K562 (cell line): ENCODE measurements around the gene FBLN2. TPM values are rescaled to one million over a fixed set of nuclear protein-coding genes. Genes with fewer than 3 reads are reported as not detected.

ENCODE experiments used
- CAMTA2 ChIP-seq: fragments of 250-450 bp; sonication (Bioruptor Pico); conservative IDR thresholded peaks from 2 replicates; pipeline ENCODE4 v1.5.1; 2022
- CREM ChIP-seq: IDR thresholded peaks from 2 replicates; pipeline ENCODE4 v1.6.1; 2014; ENCODE audit warnings: antibody characterized with exemption, low read depth
- ETV5 ChIP-seq: sonication (generic); formaldehyde crosslinking; IDR thresholded peaks from 2 replicates; pipeline ENCODE4 v1.4.0; 2020; ENCODE audit warnings: low read depth, mild to moderate bottlenecking, missing genetic modification reagents
- KDM4B ChIP-seq, 2 experiments: fragments of 450-650 bp in 1 of 2; sonication (generic) in 1 of 2; IDR thresholded peaks; 2 replicates each; pipeline ENCODE4 v1.6.1; 2016 to 2017; ENCODE audit warnings: borderline replicate concordance in 2 of 2, antibody characterized with exemption in 1 of 2, low read depth in 1 of 2, mild to moderate bottlenecking in 1 of 2
- L3MBTL2 ChIP-seq: fragments of 450-650 bp; IDR thresholded peaks from 2 replicates; pipeline ENCODE4 v1.6.1; 2016; ENCODE audit warnings: mild to moderate bottlenecking, moderate library complexity
- MAZ ChIP-seq, 2 experiments: fragments of 450-650 bp in 1 of 2; sonication (generic) in 1 of 2; formaldehyde crosslinking; IDR thresholded peaks in 1 of 2; conservative IDR thresholded peaks in 1 of 2; 2 replicates each; pipeline versions ENCODE4 v1.4.0 to v1.5.0; 2020; ENCODE audit warnings: mild to moderate bottlenecking in 1 of 2, missing genetic modification reagents in 1 of 2
- PPARD ChIP-seq: fragments of 250-450 bp; sonication (Bioruptor Pico); IDR thresholded peaks from 2 replicates; pipeline ENCODE4 v1.8.0; 2022; ENCODE audit warnings: inconsistent platforms, mild to moderate bottlenecking, moderate library complexity
- RBM14 ChIP-seq: fragments of 200-400 bp; formaldehyde crosslinking; IDR thresholded peaks from 2 replicates; pipeline ENCODE4 v1.6.1; 2018; ENCODE audit warnings: low read depth, mild to moderate bottlenecking, low read length, moderate library complexity, borderline replicate concordance; ENCODE audit not compliant: insufficient read depth
- SAFB ChIP-seq: fragments of 200-400 bp; formaldehyde crosslinking; IDR thresholded peaks from 2 replicates; pipeline ENCODE4 v1.6.1; 2017; ENCODE audit warnings: low read depth, low read length, borderline replicate concordance
- SMC3 ChIP-seq: conservative IDR thresholded peaks from 2 replicates; pipeline ENCODE4 v1.6.1; 2011; ENCODE audit warnings: low read depth, low read length, improper control_type of control experiment; ENCODE audit not compliant: insufficient read depth
- polyA plus RNA-seq, 8 experiments: library from polyadenylated mRNA; depleted of rRNA in 4 of 8; stranded (reverse) in 5 of 8; unstranded in 3 of 8; fragments of >200 nt; fragmentation: Nextera tagmentation in 2 of 8; fragmentation: Illumina TruSeq in 1 of 8; extraction: Ambion mirVana in 2 of 8; extraction: Trizol in 1 of 8; gene quantifications; 2 replicates each; pipeline versions ENCODE4 v1.2.1 to v1.2.3, GENCODE V29; 2011 to 2014; ENCODE audit warnings: inconsistent platforms in 1 of 8, missing spikeins in 1 of 8
- total RNA-seq, 7 experiments: library from RNA; depleted of rRNA in 6 of 7; stranded (reverse); fragments of >200 nt in 6 of 7; fragmentation: Illumina TruSeq in 2 of 7; extraction: Trizol in 2 of 7; gene quantifications; 2 replicates each; pipeline versions ENCODE4 v1.2.1 to v1.2.3, GENCODE V29; 2011 to 2021; ENCODE audit warnings: low replicate concordance in 1 of 7
- TF ChIP-seq, protein P1 (sequence below): fragments of 200-800 bp; sonication (Bioruptor generic); IDR thresholded peaks from 2 replicates; pipeline ENCODE4 v1.6.1; 2017; ENCODE audit warnings: missing genetic modification characterization, missing compliant biosample characterization
- TF ChIP-seq, protein P2 (sequence below): sonication (generic); formaldehyde crosslinking; IDR thresholded peaks from 2 replicates; pipeline ENCODE4 v1.8.1; 2023; ENCODE audit warnings: mild to moderate bottlenecking, missing genetic modification reagents
- TF ChIP-seq, protein P3 (sequence below): fragments of 250-450 bp; sonication (Bioruptor Pico); IDR thresholded peaks from 2 replicates; pipeline ENCODE4 v1.8.0; 2022; ENCODE audit warnings: moderate library complexity, mild to moderate bottlenecking, inconsistent platforms
- TF ChIP-seq, protein P4 (sequence below), 3 experiments: fragments of 200-800 bp in 1 of 3; sonication (Bioruptor generic) in 1 of 3; sonication (generic) in 1 of 3; formaldehyde crosslinking in 1 of 3; IDR thresholded peaks; 2 replicates each; pipeline versions ENCODE4 v1.6.1 to v1.8.0; 2016 to 2022; ENCODE audit warnings: mild to moderate bottlenecking in 2 of 3, missing compliant biosample characterization in 2 of 3, missing genetic modification characterization in 2 of 3, missing genetic modification reagents in 1 of 3
- TF ChIP-seq, protein P5 (sequence below): fragments of 450-650 bp; IDR thresholded peaks from 2 replicates; pipeline ENCODE4 v1.6.1; 2016; ENCODE audit warnings: missing biosample characterization, missing genetic modification characterization
- TF ChIP-seq, protein P6 (sequence below): sonication (generic); formaldehyde crosslinking; IDR thresholded peaks from 2 replicates; pipeline ENCODE4 v1.9.0; 2022; ENCODE audit warnings: mild to moderate bottlenecking, missing genetic modification reagents

Gene FBLN2
- total and polyA plus RNA-seq, 9 of the 15 experiments (the other 6 are each of a cell fraction or from before 2014, with no cell fraction given) = 0.03 to 0.10 (median 0.04) TPM; not detected in 6

DNA sequence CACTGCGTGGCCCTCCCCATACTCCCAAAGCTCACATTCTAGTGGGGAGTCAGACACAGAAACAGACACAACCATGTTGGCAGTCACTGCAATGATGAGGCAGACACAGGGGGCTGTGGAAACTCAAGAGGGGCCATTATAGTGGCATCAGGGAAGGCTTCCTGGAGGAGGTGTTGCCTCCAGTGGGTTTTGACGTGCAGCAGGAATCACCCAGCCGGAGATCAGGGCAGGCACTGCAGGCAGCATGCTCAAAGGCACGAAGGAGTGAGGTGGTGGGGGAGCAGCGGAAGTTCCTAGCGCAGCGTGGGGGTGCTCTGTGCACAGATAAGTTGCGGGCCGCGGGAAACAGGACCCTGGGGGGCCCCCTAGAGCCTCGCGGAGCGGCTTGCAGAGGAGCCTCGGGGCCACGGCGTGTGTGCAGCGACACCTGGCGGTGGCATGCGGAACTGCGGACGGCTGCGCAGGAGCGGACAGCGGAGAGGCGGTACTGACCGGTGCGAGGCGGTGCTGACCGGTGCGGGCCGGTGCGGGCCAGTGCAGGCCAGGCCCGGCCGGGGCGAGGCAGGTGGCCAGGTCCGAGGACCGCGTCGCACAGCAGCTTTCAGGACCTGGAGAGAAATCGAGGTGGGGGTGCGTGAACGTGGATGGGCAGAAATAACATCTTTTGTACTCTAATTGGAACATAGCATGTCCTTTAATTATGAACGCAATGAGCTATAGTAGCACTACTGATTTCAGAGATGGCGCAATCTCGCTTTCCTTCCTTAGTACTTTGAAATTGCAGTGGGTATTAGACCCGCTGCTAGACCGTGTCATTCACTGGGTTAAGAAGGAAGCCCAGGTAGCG, 101.5 kb downstream of the FBLN2 start (continued):
- TF ChIP-seq, protein P1, sequence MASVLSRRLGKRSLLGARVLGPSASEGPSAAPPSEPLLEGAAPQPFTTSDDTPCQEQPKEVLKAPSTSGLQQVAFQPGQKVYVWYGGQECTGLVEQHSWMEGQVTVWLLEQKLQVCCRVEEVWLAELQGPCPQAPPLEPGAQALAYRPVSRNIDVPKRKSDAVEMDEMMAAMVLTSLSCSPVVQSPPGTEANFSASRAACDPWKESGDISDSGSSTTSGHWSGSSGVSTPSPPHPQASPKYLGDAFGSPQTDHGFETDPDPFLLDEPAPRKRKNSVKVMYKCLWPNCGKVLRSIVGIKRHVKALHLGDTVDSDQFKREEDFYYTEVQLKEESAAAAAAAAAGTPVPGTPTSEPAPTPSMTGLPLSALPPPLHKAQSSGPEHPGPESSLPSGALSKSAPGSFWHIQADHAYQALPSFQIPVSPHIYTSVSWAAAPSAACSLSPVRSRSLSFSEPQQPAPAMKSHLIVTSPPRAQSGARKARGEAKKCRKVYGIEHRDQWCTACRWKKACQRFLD (CRISPR knock-in tag) = peak; percentile 93; the same call in 1 of the 2 replicates
- TF ChIP-seq KDM4B (IDR thresholded peaks at IDR 0.05; ENCODE audit: borderline replicate concordance in 2 of 2, low read depth in 1 of 2) (peak in 1 of 2 experiments; percentile 67; a peak in 2 of 4 replicates), PPARD (CRISPR knock-in tag) (no peak; the same call in 1 of the 2 replicates), SMC3 (peak; percentile 98), MAZ (CRISPR knock-in tag; conservative IDR thresholded peaks at IDR 0.05 in 1 of 2, IDR thresholded peaks at IDR 0.05 in 1 of 2) (peak; percentile 81 to 90), RBM14 (peak; percentile 94; the same call in 1 of the 2 replicates), CAMTA2 (0 out of 2 replicates have a peak, but pooled peaks have one; percentile 76), CREM (peak; percentile 74), SAFB (peak; percentile 65; the same call in 1 of the 2 replicates), L3MBTL2 (peak; percentile 99), ETV5 (CRISPR knock-in tag) (peak; percentile 97)
- TF ChIP-seq, protein P2, sequence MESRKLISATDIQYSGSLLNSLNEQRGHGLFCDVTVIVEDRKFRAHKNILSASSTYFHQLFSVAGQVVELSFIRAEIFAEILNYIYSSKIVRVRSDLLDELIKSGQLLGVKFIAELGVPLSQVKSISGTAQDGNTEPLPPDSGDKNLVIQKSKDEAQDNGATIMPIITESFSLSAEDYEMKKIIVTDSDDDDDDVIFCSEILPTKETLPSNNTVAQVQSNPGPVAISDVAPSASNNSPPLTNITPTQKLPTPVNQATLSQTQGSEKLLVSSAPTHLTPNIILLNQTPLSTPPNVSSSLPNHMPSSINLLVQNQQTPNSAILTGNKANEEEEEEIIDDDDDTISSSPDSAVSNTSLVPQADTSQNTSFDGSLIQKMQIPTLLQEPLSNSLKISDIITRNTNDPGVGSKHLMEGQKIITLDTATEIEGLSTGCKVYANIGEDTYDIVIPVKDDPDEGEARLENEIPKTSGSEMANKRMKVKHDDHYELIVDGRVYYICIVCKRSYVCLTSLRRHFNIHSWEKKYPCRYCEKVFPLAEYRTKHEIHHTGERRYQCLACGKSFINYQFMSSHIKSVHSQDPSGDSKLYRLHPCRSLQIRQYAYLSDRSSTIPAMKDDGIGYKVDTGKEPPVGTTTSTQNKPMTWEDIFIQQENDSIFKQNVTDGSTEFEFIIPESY (CRISPR knock-in tag) = peak; percentile 97
- TF ChIP-seq, protein P3, sequence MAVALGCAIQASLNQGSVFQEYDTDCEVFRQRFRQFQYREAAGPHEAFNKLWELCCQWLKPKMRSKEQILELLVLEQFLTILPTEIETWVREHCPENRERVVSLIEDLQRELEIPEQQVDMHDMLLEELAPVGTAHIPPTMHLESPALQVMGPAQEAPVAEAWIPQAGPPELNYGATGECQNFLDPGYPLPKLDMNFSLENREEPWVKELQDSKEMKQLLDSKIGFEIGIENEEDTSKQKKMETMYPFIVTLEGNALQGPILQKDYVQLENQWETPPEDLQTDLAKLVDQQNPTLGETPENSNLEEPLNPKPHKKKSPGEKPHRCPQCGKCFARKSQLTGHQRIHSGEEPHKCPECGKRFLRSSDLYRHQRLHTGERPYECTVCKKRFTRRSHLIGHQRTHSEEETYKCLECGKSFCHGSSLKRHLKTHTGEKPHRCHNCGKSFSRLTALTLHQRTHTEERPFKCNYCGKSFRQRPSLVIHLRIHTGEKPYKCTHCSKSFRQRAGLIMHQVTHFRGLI = no peak
- TF ChIP-seq, protein P4, sequence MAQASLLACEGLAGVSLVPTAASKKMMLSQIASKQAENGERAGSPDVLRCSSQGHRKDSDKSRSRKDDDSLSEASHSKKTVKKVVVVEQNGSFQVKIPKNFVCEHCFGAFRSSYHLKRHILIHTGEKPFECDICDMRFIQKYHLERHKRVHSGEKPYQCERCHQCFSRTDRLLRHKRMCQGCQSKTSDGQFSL (CRISPR knock-in tag; IDR thresholded peaks at IDR 0.05) = peak; percentile 100
- TF ChIP-seq, protein P4 (tag; IDR thresholded peaks at IDR 0.05) = peak in 1 of 2 experiments; percentile 98; a peak in 3 of 4 replicates
- TF ChIP-seq, protein P5, sequence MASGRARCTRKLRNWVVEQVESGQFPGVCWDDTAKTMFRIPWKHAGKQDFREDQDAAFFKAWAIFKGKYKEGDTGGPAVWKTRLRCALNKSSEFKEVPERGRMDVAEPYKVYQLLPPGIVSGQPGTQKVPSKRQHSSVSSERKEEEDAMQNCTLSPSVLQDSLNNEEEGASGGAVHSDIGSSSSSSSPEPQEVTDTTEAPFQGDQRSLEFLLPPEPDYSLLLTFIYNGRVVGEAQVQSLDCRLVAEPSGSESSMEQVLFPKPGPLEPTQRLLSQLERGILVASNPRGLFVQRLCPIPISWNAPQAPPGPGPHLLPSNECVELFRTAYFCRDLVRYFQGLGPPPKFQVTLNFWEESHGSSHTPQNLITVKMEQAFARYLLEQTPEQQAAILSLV (tag) = peak; percentile 48; the same call in 1 of the 2 replicates
- TF ChIP-seq, protein P6, sequence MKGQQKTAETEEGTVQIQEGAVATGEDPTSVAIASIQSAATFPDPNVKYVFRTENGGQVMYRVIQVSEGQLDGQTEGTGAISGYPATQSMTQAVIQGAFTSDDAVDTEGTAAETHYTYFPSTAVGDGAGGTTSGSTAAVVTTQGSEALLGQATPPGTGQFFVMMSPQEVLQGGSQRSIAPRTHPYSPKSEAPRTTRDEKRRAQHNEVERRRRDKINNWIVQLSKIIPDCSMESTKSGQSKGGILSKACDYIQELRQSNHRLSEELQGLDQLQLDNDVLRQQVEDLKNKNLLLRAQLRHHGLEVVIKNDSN (CRISPR knock-in tag) = no peak; the same call in 1 of the 2 replicates
